Activated naive CD4-positive, alpha-beta T cell treated with anti-CD3 and anti-CD28 coated beads, Interleukin-2, amount 50 U/mL, for 72 hours (primary cell): ENCODE results near the gene DBN1. TPM values are rescaled to one million over a fixed set of nuclear protein-coding genes. Genes with fewer than 3 reads are reported as not detected.
A peak's percentile ranks its signal among the peaks of the same experiment; 100 is the strongest.

Source experiments
- ATAC-seq, 2 donors: fragments of 150-1000 bp; cut with Tn5 transposase; 2 replicates each; pipeline ENCODE4 v1.10.0; 2021; ENCODE audit warnings: mild to moderate bottlenecking in 2 of 2, moderate library complexity in 2 of 2
- DNase-seq, 2 donors: peaks; one replicate each; pipeline ENCODE4 v3.0.0; 2021 to 2022; ENCODE audit warnings: low spot score in 2 of 2
- H3K27ac Mint-ChIP-seq, 2 donors: one replicate each; pipeline ENCODE4 v1.8.0; 2022; ENCODE audit warnings: mild to moderate bottlenecking in 2 of 2, mixed read lengths in 2 of 2
- H3K36me3 Mint-ChIP-seq, 2 donors: one replicate each; pipeline ENCODE4 v1.8.0; 2022; ENCODE audit warnings: mixed read lengths in 2 of 2
- H3K9me3 Mint-ChIP-seq, 2 donors: one replicate each; pipeline ENCODE4 v1.8.0; 2022; ENCODE audit warnings: mixed read lengths in 2 of 2
- total RNA-seq, 2 donors: library from RNA; stranded (reverse); gene quantifications; one replicate each; pipeline ENCODE4 v1.2.3, GENCODE V29; 2022

The DBN1 gene
- total RNA-seq, 2 donors from 2014 or later: 5.5 to 20.2 TPM

DNA sequence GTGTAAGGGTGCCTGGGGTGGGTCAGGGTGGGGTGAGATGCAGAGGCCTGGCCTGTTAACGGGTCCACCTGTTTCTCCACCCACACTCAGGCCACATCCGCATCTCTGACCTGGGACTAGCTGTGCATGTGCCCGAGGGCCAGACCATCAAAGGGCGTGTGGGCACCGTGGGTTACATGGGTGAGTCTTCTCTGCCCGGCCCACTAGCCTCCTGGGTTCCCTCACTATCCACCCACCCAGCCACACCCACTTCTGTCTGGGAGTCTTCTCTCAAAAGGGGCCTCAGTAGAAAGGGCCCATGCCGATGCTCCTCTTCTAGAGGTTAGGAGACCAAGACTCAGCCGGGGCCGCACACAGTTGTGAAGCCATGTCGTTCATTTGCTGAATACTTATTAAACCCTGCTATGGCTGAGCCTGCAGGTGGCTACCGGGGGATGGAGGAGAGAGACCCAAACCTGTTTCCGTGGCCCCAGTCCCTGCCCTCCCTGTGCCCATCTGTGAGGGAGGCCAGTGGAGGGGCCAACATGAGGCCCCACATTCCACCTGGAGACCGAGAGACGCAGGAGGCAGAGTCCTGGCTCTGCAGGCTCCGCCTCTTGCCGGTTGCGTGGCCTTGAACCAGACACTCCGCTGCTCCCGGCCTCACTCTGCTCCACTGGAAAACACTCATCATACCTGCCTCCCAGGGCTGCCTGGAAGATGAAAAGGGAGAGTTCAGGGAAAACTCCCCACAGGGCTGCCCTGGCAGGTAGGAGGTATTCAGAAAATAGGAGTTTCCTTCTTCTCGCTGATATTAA lies 38.3 kb downstream of the DBN1 start:
- peak in 1 of 2 donors; percentile 52 for DNase-seq
- H3K9me3 Mint-ChIP-seq: no peaks in the 10 kb centered on the region
- ATAC-seq: no peak
- peaks cover 31 to 55% of the 10 kb centered on the region in 2 donors for H3K36me3 Mint-ChIP-seq
- H3K27ac Mint-ChIP-seq: peak overlapping the region; percentile 60 to 85

DNA sequence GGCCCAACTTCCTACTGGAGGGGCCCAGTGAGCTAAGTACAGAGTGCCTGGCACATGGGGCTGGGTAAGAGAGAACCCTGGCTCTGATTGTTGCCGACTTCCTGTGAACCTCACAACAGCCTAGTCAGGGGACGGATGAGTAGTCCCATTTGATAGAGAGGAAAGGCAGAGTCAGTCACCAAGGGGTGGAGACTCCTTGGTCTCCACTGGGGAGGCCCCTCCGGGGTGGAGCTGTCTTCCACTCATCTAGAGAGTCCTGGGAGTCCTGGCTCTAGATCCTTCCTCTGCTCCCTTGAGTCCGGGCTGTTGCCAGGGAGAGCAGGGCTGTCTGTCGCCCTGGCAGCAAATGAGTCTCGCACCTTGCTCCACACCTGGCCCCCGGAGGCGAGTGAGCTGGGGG lies 39.0 kb downstream of the DBN1 start:
- peak overlapping the region; percentile 50 to 85 for H3K27ac Mint-ChIP-seq
- H3K36me3 Mint-ChIP-seq: peaks cover 26 to 48% of the 10 kb centered on the region in 2 donors
- peak; percentile 65 to 78 for ATAC-seq
- no peaks in the 10 kb centered on the region for H3K9me3 Mint-ChIP-seq
- DNase-seq: peak in 1 of 2 donors; percentile 81

DNA sequence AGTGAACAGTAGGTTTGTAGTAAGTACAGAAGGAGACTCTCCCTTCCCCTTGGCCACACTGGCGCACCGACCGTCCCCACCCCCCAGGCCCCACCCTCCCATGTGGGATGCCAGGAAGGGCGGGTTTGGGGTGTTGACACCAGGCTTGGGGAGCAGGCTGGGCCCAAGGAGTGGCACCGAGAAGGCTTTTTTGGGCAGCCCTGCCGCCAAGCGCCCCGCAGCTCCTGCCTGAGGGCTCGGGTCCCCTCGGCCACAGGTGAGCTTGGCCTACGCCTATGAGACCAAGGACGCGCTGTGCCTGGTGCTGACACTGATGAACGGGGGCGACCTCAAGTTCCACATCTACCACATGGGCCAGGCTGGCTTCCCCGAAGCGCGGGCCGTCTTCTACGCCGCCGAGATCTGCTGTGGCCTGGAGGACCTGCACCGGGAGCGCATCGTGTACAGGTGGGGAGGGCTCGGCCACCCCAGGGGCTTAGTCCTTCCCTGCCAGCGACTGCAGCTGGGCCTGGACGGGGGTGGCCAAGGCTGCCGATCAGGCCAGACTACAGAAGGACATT lies 39.7 kb downstream of the DBN1 start:
- no peak for ATAC-seq
- peak overlapping the region; percentile 85 to 90 for H3K27ac Mint-ChIP-seq

DNA sequence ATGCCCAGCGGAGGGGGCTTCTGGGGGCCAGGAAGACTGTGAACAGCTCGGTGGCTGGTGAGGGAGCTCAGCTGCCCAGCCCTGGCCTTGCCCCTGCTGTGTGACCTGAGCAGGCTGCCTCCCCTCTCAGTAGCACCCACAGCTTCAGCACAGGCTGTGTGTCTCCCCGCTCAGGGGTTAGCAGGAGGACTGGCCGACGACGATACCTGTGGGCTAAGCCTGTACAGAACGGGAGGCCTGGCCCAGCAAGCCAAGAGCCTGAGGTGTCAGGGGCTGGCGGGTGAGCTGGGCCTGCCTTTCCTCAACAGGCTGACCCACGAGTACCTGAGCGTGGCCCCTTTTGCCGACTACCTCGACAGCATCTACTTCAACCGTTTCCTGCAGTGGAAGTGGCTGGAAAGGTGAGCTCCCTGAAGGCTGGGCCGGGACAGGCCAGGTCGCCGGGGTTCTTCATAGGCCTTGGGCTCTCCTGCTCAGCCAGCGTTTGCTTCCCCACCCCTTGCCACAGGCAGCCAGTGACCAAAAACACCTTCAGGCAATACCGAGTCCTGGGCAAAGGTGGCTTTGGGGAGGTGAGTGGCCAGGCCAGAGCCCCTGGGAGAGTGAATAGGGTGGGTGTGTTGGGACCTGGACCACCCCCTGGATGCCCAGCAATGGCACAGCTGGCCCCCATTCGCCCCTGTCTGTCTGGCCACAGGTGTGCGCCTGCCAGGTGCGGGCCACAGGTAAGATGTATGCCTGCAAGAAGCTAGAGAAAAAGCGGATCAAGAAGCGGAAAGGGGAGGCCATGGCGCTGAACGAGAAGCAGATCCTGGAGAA lies 40.4 kb downstream of the DBN1 start:
- peak overlapping the region; percentile 85 to 90 for H3K27ac Mint-ChIP-seq
- H3K36me3 Mint-ChIP-seq: peaks cover 31 to 41% of the 10 kb centered on the region in 2 donors
- ATAC-seq (no peak), DNase-seq (no peak)
- no peaks in the 10 kb centered on the region for H3K9me3 Mint-ChIP-seq

More for the DNA sequence above, 39.7 kb downstream of the DBN1 start:
- Mint-ChIP-seq H3K36me3 (peaks cover 29 to 45% of the 10 kb centered on the region in 2 donors), H3K9me3 (no peaks in the 10 kb centered on the region)
- no peak for DNase-seq

DNA sequence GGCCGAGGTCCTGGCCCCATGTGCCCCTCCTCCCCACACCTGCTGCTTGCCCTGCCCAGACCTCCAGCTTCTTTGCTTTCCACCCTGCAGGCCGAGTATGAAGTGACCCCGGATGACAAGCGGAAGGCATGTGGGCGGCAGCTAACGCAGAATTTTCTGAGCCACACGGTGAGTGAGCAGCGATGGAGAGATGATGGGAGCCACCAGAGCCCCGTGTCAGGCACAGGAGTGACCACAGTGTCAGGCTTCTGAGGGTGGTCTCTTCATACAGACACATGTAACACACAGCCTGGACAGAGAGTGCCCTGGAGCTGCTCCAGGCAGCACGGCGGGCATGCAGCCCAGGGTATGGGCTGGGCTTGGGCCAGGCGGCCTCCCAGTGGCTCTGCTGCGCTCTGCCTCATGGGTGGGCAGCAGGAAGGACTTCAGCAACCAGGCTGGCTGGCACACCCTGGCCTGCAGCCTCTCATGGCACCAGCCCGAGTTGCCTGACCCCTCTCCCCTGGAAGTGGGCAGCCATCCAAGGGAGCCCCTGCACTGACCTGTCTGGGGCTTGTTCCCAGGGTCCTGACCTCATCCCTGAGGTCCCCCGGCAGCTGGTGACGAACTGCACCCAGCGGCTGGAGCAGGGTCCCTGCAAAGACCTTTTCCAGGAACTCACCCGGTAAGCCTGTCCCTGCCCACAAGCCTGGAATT lies 41.1 kb downstream of the DBN1 start:
- peak in 1 of 2 donors; percentile 2 for ATAC-seq
- Mint-ChIP-seq H3K9me3 (no peaks in the 10 kb centered on the region), H3K36me3 (peaks cover 34 to 44% of the 10 kb centered on the region in 2 donors), H3K27ac (peak overlapping the region; percentile 65 to 85)
- DNase-seq: no peak

DNA sequence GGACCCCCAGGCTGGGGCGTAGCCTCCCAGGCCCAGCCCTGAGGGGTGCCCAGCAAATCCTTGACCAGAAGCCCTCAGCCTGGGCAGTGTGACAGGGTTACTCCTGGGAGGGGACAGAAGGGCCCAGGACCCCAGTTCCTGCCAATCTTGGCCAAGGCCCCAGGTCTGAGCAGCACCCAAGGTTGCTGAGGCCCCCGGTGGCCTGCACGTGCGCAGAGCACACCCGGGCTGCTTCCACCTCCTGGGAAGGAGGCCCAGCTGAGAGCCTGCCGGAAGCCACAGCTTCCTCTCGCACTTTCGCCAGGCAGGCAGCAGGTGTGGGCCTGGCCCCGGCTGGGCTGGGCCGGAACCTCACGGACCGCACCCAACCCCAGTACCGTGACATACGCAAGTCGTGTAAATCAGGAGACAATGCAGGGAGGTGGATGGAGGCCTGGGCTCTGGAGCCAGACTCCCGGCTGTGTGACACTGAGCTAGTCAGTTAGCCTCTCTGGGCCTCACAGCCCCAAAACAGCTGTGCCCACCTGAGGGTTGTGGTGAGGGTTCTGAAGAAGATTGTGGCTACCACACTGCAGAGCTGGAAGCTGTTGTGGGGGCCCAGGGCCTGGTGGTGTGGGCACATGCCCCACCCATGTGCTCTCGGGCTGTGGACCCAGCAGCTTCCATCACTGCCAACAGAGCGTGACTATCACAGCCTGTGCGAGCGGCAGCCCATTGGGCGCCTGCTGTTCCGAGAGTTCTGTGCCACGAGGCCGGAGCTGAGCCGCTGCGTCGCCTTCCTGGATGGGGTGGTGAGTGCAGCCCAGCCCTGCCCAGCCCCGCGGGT lies 41.9 kb downstream of the DBN1 start:
- DNase-seq (peak in 1 of 2 donors; percentile 80), ATAC-seq (peak; percentile 15 to 33)
- Mint-ChIP-seq H3K27ac (peak overlapping the region in 1 of 2 donors; percentile 85), H3K36me3 (peaks cover 30 to 41% of the 10 kb centered on the region in 2 donors), H3K9me3 (no peaks in the 10 kb centered on the region)

DNA sequence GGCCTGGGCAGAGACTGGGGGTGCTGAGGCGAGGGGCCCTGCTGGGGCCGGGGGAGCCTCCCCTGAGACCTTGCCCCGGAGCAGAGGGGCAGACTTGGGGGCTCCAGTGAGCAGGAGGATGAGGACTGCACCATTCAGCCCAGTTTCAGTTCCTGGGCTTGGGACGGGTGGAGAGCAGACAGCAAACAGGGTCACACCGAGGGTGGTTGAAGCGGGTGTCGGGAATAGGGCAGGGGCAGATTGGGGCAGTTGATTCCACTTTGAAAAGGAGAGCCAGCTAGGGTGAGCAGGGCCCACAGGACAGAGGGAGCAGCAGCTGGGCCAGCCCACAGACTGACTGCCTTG lies 42.5 kb downstream of the DBN1 start:
- Mint-ChIP-seq H3K27ac (peak overlapping the region; percentile 85 to 96), H3K36me3 (peaks cover 30 to 40% of the 10 kb centered on the region in 2 donors), H3K9me3 (no peaks in the 10 kb centered on the region)
- no peak for DNase-seq
- ATAC-seq: no peak

DNA sequence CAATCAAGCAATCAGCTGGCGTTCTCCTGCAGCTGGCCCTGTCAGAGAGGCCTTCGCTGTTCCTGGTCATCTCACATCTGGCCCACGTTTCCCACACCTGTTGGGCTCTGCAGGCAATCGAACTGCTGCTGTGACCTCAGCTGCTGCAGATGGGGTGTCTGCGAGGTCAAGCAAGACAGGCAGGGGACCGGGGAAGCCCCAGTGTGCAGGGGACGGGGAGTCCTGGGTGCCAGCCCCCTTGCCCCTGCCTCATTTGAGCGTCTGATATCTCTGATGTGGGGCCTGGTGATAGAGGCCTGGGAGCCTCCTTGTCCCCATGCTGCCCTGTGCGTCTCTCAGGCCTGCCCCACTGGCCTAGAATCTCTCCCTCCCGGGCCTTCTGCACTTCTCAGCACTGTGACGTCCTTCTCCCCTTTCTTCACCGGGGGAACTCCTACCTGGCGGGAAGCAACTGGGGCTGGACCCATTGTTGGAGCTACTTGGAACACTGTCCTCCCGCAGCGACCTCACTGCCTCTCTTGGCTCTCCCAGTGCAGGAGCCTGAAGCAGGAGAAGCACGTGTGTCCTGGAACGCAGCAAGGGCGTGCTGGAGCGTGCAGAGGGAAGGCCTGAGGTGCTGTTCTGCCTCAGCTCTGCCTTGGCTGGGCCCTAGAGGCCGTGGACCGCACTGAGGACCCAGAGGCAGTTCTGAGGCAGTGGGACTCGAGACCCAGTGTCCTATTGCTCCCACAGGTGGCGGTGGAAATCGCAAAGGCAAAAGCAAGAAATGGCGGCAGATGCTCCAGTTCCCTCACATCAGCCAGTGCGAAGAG lies 43.1 kb downstream of the DBN1 start:
- H3K27ac Mint-ChIP-seq: peak overlapping the region; percentile 85 to 96
- no peak for ATAC-seq
- H3K36me3 Mint-ChIP-seq: peaks cover 30 to 37% of the 10 kb centered on the region in 2 donors
- DNase-seq: no peak
- no peaks in the 10 kb centered on the region for H3K9me3 Mint-ChIP-seq

DNA sequence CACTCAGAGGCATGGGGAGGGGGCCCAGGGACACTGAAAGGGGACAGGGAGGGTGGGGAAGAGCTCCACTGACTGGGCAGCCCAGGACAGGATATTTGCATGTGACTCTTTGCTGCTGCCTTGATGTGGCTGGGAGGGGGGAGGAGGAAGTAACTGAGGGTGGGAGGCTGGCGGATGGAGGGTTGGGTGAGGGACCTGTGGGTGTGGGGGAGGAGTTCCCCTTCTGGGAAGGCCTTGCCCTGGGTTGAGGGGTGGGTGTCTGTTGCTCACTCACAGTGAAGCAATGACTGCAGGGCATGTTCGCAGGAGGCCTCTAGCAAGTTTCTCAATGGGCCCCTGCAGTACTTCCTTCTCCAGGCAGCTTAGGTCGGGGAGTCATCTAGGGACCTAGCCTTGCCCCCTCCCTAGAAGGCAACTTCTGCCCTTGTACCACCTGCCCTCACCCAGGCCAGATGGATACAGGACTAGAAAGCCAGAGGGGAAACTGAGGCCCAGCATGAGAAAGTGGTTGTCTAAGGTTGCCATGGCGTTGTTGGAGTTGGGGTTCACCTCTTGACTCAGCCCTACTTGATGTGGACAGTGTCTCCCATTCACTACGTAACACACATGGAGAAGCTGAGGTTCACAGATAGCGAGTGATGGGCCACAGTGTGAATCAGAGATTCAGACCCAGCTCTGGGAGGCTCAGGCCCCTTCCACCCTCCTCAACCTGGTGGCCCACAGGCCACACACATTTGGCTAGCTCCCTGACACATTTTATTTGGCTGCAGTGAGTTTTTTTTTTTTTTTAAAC lies 44.0 kb downstream of the DBN1 start:
- DNase-seq (peak; percentile 77 to 93), ATAC-seq (peak; percentile 48 to 50)
- peaks cover 30 to 37% of the 10 kb centered on the region in 2 donors for H3K36me3 Mint-ChIP-seq
- H3K27ac Mint-ChIP-seq: peak overlapping the region; percentile 85 to 96
- H3K9me3 Mint-ChIP-seq: no peaks in the 10 kb centered on the region

DNA sequence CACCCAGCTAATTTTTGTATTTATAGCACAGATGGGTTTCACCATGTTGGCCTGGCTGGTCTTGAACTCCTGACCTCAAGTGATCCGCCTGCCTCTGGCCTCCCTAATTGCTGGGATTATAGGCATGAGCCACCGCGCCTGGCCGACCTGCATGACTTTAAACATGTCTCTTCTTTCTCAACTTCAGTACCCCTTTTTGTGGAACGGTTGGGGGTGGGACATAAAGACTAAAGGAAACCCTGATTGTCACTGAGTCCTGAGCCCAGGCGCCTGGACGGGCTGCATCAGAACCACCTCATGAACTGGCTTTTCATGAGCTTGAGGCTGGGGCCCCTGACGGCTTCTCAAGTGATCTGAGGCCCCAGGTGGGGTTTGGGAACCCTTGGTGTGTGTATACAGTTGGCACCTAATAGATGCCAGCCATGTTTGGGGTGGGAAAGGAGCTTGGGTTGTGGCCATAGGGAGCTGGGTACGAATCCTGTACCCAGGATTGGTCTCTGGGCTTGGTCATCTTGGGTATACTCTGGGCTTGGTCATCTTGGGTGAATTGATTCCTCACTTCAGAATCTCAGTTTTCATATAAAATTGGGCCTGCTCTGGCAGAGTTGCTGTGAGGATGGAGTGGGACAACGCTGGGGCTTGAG lies 44.7 kb downstream of the DBN1 start:
- Mint-ChIP-seq H3K36me3 (peaks cover 30 to 37% of the 10 kb centered on the region in 2 donors), H3K9me3 (no peaks in the 10 kb centered on the region), H3K27ac (peak overlapping the region; percentile 85 to 96)
- ATAC-seq: no peak
- no peak for DNase-seq

DNA sequence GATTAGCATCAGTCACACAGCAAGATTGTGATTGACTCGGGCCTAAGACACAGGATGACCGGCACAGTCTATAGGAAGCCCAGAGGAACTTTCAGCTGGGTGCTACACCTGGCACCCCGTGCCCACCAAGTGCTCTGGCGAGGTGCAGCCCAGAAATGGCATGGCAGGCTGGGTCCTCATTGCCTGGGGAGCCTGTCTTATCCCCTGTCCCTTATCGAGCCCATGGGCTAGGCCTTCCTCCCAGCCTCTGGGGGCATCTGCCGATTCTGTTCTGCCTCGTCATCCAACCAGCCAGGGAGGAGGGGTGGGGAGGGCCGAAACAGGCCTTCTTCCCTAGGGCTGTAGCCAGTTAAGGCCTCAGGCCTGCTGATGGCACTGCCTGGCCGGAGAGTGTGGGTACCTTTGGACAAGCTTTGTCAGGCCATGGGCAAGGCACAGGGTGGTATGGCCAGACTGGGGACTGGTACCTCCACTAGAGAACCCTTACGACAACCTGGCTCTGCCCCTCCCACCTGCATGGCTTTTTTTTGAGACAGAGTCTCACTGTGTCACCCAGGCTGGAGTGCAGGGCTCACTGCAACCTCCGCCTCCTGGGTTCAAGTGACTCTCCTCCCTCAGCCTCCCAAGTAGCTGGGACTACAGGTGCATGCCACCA lies 45.4 kb downstream of the DBN1 start:
- H3K9me3 Mint-ChIP-seq: no peaks in the 10 kb centered on the region
- DNase-seq (no peak), ATAC-seq (no peak)
- peak overlapping the region; percentile 85 to 96 for H3K27ac Mint-ChIP-seq
- H3K36me3 Mint-ChIP-seq: peaks cover 24 to 33% of the 10 kb centered on the region in 2 donors

DNA sequence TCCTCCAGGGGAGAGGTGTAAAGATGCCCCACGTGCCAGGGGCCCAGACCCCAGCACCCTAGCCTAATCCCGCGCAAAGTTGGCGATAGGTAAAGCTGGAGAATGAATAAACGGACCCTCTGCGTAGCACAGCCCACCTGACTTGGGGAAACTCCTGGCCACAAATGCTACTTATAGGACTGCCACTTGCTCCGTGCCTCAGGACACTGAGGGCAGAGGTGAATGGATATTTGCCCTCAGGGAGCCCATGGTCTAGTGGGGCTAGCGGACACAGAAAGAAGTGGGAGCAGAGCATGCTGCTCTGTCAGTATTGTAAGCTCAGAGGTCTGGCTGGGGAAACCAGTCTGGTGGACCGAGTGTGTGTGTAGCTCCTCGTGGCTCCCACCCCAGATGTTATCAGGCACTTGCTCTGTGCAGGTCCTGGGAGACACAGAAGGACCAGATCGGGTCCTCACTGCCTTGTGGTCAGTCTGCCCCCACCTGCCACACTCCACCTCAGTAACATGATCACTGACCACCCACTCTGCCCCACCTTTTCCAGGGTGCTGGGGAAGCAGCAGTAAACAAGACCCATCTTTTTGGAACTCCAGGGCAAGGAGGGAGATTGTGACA lies 46.1 kb downstream of the DBN1 start:
- no peak for DNase-seq
- Mint-ChIP-seq H3K27ac (peak overlapping the region; percentile 85 to 96), H3K36me3 (peaks cover 21 to 28% of the 10 kb centered on the region in 2 donors), H3K9me3 (no peaks in the 10 kb centered on the region)
- ATAC-seq: no peak

DNA sequence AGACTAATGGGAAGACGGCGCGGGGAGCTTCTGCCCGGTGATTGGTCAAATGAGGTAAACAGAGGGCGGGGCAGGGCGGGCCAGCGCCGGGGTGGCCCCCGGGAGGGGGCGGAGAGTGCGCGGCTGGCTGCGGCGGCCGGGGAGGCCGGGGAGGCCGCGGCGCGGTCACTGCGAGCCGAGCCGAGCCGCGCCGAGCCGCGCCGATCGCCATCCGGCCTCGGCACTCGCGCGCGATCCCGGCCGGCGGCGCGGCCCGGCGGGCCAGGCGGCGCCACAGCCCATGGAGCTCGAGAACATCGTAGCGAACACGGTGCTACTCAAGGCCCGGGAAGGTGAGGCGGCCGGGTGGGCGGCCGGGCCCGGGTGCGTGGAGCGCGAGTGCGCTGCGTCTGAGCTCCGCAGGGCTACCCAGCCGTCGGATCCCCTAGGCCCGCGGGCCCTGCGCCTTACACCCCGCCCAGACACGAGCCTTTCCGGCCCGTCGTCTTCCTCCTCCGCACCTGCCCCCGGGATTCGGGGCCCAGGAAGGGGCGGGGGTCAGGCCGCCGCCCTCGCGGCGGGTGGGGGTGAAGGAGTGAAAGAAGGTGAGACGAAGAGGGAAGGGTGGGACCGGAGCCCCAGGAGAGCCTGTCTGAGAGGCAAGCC lies 46.7 kb downstream of the DBN1 start, which contains the start of gene GRK6:
GRK6 (plus strand) TSS at position 111 of the 645 bp plus-strand sequence; CDS start at position 281, 170 bp downstream.
- Mint-ChIP-seq H3K36me3 (peaks cover 21 to 23% of the 10 kb centered on the region in 2 donors), H3K27ac (peak within 1 kb of the TSS; percentile 85 to 96), H3K9me3 (no peaks in the 10 kb centered on the region)
- ATAC-seq (peak in 1 of 2 donors; percentile 69), DNase-seq (peak in 1 of 2 donors; percentile 67)
